T-helper 2 cell treated with Interferon-gamma antibody and Interleukin-4, amounts not matched to agents 100 ng/mL and 5 ng/mL, for 36 hours (primary cell): ENCODE results near the gene ACAD11. TPM values are rescaled to one million over a fixed set of nuclear protein-coding genes. Genes with fewer than 3 reads are reported as not detected.
"Not testable (repeated sequence)": the region's sequence is repeated elsewhere in the genome, so short reads cannot be mapped to it uniquely, and the experiment has no call there.

Experiments
- intact Hi-C: fragments of 100-400 bp; cut with micrococcal nuclease; formaldehyde crosslinking; loops from one replicate; pipeline ENCODE4 v1.15.1; 2023
- total RNA-seq: library from RNA; stranded (reverse); gene quantifications from 2 replicates; pipeline ENCODE4 v1.2.3, GENCODE V29; 2022

ACAD11 gene
- total RNA-seq, 1 donor from 2014 or later = 10.4 TPM

DNA sequence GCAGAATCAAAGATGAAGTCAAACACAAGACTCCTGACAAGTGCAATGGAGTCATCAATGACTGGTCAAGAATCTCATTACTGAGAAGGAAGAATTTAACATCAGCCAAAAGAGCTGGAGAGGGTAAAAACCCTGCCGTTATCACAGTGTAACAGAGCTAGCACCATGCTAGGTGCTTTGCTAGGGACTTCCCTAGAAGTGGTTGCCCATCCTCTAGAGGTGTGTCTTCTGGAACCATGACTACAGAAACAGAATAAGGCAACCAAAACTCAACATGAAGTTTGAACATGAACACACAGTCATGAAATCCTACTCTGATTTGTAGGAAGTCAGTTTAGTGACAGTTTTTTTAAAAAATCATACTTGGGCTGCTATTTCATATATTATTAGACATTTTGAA is 9.5 kb downstream of the ACAD11 start:
- intact Hi-C loops = no loop called here

DNA sequence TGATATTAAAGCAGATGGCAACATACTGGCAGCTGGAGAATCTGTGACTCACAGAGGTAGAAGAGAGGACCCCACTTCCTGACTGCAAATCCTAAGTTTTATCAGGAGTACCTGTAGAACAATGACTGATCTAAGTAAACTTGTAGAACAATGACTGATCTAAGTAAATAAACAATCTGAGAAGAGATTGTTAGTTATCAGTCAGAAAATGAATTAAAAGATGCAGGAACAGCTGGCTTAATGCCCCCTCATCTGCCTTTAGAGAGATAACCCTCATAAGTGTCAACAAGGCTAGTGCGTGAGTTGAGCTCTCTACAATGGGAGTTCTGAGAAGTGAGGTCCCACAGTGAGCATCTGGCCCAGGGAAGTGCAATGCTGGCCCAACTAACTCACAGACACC is 14.6 kb downstream of the ACAD11 start:
- intact Hi-C loops = loop anchor here (10.0 kb wide), 1 partner anchor 390 kb away; no protein-coding TSS in a partner anchor

DNA sequence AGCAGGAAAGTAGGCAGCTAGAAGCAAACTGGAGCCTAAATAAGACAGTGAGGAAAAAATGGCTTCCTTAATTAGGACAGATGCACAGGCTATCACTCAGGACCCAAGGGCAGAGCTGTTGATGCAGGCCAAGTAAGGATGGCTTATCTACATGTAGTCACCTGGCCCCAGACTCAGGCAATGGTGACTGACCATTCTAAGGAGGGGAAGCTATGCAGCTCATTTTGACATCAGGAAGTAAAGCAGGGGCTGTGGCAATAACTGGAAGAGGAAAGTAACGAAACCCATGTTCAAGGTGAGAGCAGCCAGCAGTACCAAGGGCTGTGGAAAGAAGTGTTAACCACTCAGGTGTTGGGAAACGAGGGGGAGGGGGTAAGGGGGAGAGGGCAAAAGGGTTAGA is 16.2 kb downstream of the ACAD11 start:
- intact Hi-C loops = loop anchor here (10.0 kb wide), 1 partner anchor 389 kb away; no protein-coding TSS in a partner anchor

- intact Hi-C loops = loop anchor here (1.0 to 10.0 kb wide), 3 partner anchors 106 to 388 kb away; no protein-coding TSS in a partner anchor
Observed at GRCh38 chr3:132642539-132642847, 17.1 kb downstream of the ACAD11 start.

- intact Hi-C loops = loop anchor here (1.0 to 10.0 kb wide), 3 partner anchors 106 to 387 kb away; no protein-coding TSS in a partner anchor
Observed at GRCh38 chr3:132641837-132642538, 17.6 kb downstream of the ACAD11 start.

DNA sequence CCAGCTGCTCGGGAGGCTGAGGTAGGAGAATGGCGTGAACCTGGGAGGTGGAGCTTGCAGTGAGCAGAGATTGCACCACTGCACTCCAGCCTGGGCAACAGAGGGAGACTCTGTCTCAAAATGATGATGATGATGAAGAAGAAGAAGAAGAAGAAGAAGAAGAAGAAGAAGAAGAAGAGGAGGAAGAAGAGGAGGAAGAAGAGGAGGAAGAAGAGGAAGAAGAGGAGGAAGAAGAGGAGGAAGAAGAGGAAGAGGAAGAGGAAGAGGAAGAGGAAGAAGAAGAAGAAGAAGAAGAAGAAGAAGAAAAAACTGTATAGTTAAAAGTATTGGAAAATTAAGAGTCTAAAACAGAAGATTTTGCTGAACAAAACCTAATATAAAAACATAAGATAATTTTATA is 18.2 kb downstream of the ACAD11 start:
- intact Hi-C loops = loop anchor here (10.0 kb wide), 1 partner anchor 387 kb away; no protein-coding TSS in a partner anchor

- intact Hi-C loops = no loop called here
Observed at GRCh38 chr3:132638706-132639105, 20.9 kb downstream of the ACAD11 start.

GRCh38 chr3:132637590-132637989 is 22.0 kb downstream of the ACAD11 start:
- intact Hi-C loops = no loop called here

- intact Hi-C loops = no loop called here
Observed at GRCh38 chr3:132635052-132635451, 24.6 kb downstream of the ACAD11 start.

GRCh38 chr3:132630612-132631011 is 29.0 kb downstream of the ACAD11 start:
- intact Hi-C loops = no loop called here

DNA sequence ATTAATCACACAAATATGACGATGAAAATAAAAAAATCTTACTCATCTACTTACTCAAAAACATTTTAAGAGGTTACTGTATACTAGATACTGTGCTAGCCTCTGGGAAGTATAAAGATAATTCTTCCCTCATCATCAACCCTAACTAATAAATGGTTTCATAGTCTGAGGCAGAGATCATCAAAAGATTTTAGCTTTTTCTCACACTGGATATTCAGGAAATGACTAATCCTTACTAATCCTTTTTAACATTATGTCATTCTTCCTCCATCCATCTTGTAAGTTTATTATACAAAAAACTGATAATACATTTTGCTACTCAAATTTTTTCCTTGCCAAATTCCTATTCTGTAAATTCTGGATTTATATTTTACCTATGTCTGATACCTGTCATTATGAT is 29.7 kb downstream of the ACAD11 start:
- intact Hi-C loops = no loop called here

DNA sequence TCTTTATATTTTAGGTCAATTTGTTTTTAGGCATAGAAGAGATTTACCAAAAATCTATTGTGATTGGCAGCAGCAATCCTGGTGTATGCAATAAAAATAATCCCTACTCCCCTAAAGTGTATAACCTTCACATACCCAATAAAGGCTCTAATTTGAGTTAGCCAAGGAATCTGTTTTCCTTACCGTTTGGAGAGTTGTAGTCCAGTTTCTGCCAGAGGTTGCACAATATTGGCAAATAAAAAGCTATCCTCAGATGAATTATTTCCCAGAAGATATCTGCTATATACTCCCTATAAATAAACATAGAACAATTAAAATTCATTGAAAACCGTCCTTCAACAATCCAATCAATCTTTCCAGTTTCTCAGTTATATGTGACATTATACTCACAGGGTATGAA is 31.5 kb downstream of the ACAD11 start:
- intact Hi-C loops = no loop called here

DNA sequence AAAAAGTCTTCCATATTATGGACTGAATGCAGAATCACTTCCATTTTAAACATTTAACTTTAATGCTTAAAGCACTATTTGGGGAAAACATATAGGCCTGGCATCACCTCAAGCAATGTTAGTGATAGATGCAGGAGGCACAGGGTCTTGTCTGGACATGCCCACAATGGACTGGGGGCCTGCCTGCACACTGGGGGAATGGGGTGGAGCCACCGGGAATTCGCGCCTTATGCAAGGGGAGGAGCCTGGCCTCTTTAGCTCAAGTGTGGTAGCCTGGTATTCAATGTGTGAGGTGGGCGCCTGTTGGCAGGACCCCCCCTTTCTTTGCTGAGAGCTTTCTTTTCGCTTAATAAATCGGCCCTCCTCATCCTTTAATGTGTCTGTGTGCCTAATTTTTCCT is 32.7 kb downstream of the ACAD11 start:
- intact Hi-C loops = no loop called here

DNA sequence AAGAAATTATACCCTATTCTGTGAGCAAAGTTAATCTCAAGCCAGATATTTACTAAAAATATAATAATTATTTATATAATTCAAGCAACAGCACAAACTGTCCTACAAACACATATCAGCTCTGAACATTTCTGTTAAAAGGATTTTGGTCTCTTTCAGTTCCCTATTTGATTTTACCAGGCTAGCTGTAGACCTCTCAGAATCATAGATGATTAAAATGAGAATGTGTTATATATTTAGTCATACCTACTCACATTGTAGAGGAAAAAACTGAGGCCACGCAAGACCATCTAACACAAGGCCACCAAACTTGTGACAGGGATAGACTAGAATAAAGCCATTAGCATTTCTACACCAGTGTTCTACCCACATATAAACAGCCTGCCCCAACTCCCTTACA is 34.0 kb downstream of the ACAD11 start:
- intact Hi-C loops = no loop called here

- intact Hi-C loops = no loop called here
Observed at GRCh38 chr3:132624790-132625189, 34.8 kb downstream of the ACAD11 start.

GRCh38 chr3:132623646-132624045 is 36.0 kb downstream of the ACAD11 start:
- intact Hi-C loops = no loop called here

- intact Hi-C loops = no loop called here
Observed at GRCh38 chr3:132622761-132623160, 36.8 kb downstream of the ACAD11 start.

DNA sequence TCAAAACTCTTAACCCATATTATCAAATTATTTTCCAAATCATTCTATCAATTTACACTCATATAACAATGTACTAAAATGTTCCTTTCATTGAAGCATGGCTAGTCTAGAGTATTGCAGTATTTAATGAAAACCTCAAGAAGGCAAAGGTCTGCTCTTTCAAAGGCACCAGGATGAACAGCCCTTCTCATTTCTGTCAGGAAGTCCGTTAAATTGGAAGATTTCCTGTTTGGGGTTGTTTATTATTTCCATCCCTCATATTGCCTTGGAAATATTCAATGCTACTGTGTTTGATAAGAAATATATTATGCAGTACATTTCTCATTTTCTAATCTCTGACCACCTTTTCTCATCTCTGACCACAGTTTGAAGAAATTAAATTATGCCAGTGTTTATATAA is 37.5 kb downstream of the ACAD11 start:
- intact Hi-C loops = no loop called here

DNA sequence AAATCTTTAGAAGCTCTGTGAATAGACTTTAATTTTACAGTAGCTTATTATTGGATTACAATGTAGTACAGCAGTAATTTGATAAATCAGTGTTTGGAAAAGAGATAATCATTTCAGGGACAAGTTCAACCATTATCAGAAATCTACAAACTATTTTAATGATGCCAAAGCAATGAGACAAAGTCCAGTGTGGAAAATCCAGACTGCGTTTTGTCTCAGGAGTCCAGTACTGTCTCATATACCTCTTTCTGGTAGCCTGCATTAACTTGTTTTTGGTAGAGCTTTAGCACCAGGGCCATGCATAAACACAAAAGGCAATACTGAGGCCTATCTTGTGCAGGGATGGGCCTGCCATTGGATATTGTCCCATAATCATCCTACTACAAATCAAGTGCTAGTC is 42.8 kb downstream of the ACAD11 start:
- intact Hi-C loops = no loop called here

- intact Hi-C loops = no loop called here
Observed at GRCh38 chr3:132615881-132616280, 43.7 kb downstream of the ACAD11 start.

- intact Hi-C loops = not testable (repeated sequence)
Observed at GRCh38 chr3:132615301-132615700, 44.3 kb downstream of the ACAD11 start.

- intact Hi-C loops = not testable (repeated sequence)
Observed at GRCh38 chr3:132606620-132607019, 53.0 kb downstream of the ACAD11 start.

DNA sequence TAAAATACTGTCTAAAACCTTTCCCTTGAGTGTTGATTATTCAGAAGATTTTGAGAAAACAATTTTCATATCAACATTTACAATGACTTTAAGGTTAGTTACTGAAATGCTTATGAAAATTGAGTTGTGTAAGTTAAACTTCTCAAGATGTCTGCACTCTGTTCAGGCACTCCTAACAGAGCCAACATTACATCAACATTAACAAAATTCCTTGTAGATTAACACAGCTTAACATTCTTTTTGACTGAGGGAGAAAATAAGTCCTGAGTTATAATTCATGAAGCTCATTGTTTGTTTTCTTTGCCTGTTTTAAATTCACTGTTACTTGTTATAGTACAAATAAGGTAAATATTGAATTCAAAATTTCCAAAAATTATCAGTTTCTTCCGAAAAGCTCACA is 53.5 kb downstream of the ACAD11 start:
- intact Hi-C loops = no loop called here
